DMS53 treated with DMSO at 0.1 percent for 48 hours (cell line): ENCODE measurements around the gene DHX15.

Source experiments
- DNase-seq: peaks from one replicate; lab custom pipeline; 2025; ENCODE audit not compliant: unreplicated experiment; lab: John Stamatoyannopoulos, UW

DHX15 gene

DNA sequence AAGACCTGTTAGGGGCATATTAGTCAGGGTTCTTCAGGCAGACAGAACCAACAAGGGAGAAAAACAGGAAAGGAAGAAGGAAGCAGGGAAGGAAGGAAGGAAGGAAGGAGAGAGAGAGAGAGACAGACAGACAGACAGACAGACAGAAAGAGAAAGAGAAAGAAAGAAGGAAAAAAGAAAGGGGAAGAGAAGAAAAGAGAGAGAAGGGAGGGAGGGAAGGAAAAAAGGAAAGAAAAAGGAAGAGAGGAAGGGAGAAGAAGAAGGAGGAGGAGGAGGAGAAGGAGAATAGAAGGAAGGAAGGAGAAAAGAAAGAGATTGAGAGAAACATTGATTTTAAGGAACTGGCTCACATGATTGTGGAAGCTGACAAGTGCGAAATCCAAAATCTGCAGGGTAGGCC is 89.0 kb downstream of the DHX15 start:
- DNase-seq, result no peak

DNA sequence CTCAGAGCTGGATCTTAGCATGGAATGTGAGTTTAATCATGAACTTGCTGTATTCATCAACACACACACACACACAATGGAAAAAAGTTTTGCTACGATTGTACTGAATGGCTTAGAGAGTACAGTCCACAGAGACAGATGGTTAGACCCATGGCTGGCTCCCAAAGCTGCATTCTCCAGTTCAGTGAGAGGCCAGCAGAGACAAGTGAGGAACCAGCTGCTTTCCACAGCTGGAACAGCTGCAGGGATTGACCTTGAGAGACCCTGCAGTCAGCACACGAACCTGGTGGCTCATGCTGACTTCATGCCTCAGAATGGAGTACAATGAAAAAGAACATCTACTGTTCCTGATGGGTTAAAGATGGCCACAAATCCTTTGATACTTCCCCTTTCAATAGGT is 94.5 kb downstream of the DHX15 start:
- no peak for DNase-seq

DNA sequence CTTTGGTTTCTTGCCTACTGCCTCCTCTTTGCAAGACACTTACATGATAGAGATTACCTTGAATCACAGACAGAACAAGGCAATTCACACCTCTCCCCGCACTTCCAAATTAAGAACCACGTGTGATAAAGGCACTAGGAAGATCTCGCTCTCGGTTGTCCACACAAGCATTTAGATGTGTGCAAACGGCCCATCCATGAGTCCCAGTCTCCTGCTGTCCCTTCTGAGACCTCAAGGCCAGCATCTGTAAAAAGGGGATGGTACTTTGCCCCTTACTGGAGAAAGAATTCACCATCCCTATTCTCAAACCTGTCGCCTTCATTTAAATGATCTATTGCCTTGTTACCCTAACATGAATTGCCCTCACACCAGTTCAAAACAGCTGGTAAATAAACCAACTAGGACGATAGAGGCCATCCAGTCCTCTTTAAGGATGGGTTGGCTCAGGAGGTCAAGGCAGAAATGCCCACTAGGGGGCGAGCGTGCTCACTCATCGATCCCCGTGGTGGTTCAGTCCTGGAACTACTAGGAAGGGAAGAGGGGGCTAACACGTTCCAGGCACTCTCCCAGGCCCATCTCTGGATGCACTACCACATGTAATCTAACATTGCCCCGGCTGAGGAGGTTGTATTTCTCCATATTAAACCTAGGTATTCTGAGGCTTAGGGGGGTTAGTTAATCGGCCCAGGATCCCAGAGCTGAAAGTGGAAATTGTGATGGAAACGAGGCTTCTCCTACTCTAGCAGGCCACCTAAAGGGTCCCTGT is 95.8 kb downstream of the DHX15 start:
- DNase-seq, result peak; percentile 62

DNA sequence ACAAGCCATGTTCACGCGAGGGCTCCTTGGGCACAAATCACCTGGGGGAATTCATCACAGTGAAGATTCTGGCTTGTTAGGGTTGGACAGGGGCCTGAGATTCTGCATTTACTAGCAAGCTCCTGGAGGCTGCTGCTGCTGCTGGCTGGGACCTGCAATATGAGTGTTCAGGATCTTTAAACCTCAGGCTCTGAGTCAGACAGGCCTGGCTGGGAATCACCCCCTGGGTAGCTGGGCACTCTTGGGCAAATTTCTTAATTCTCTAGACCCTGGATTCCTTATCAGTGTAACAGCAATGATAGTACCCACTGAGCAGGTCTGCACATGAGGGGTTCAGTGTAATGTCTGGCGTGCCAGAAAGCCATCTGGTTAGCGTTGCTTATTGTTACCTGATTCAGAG is 101.5 kb downstream of the DHX15 start:
- DNase-seq, result no peak

GRCh38 chr4:24477919-24478318 is 106.4 kb downstream of the DHX15 start:
- no peak for DNase-seq
